HCT116 (cell line): ENCODE data around the gene PHACTR1. TPM values are rescaled to one million over a fixed set of nuclear protein-coding genes. Genes with fewer than 3 reads are reported as not detected.

Source experiments
- ATAC-seq: fragments of 200-7000 bp; cut with Tn5 transposase; 2 replicates; pipeline ENCODE4 v1.9.1; 2020; ENCODE audit warnings: mild to moderate bottlenecking, moderate library complexity
- BruUV-seq: library from RNA; stranded (reverse); fragments of 400-500 nt; replicated peaks from 2 replicates; lab custom pipeline; 2021; lab: Mats Ljungman, UMichigan
- CTCF ChIA-PET: fragments of 300-600 bp; sonication (Branson Sonifier 250); formaldehyde crosslinking; loops from one replicate; lab custom pipeline; 2021; ENCODE audit warnings: antibody characterized with exemption; lab: Charles Lee
- POLR2A ChIA-PET: fragments of 300-600, 350-600 bp; sonication (Branson Sonifier 250); formaldehyde crosslinking; loops from one replicate; lab custom pipeline; 2021; ENCODE audit warnings: antibody characterized with exemption; lab: Charles Lee
- RAD21 ChIA-PET, 2 experiments: fragments of 300-600 bp; sonication (Branson Sonifier 250); formaldehyde crosslinking; loops; one replicate each; lab custom pipeline; 2023; ENCODE audit warnings: low total read pairs in 2 of 2; ENCODE audit not compliant: uncharacterized antibody in 2 of 2, unreplicated experiment in 2 of 2, low non-redundant PET in 1 of 2; lab: Charles Lee
- DNase-seq: peaks from one replicate; pipeline ENCODE4 v3.0.0-alpha.2; 2010; ENCODE audit warnings: low read depth, low spot score
- H2AFZ ChIP-seq: fragments of 200-600 bp; shearing (Covaris generic), sonication (generic); 2 replicates; pipeline ENCODE4 v1.6.1; 2017; ENCODE audit warnings: low read depth, mixed run types, mixed read lengths, antibody characterized with exemption, low read length; ENCODE audit not compliant: poor library complexity, severe bottlenecking
- H3K27ac ChIP-seq: 2 replicates; pipeline ENCODE4 v1.5.1; 2012; ENCODE audit warnings: low read depth, low read length
- H3K27me3 ChIP-seq: fragments of 200-600 bp; sonication (generic); 2 replicates; pipeline ENCODE4 v1.6.1; 2016; ENCODE audit warnings: mixed run types, low read length, mixed read lengths; ENCODE audit not compliant: insufficient read depth
- H3K36me3 ChIP-seq, 2 experiments: fragments of 200-500 bp in 1 of 2; fragments of 200-600 bp in 1 of 2; sonication (Bioruptor generic) in 1 of 2; sonication (generic) in 1 of 2; 2 replicates each; pipeline versions ENCODE4 v1.5.1 to v1.6.1; 2014 to 2016; ENCODE audit warnings: low read length in 2 of 2, inconsistent platforms in 1 of 2, mixed read lengths in 1 of 2, mixed run types in 1 of 2; ENCODE audit not compliant: insufficient read depth in 2 of 2, control insufficient read depth in 1 of 2
- H3K4me1 ChIP-seq, 2 experiments: fragments of 200-600 bp in 1 of 2; sonication (generic) in 1 of 2; 2 replicates each; pipeline versions ENCODE4 v1.5.1 to v1.6.1; 2012 to 2017; ENCODE audit warnings: low read length in 2 of 2, inconsistent platforms in 1 of 2, mild to moderate bottlenecking in 1 of 2, mixed read lengths in 1 of 2, mixed run types in 1 of 2, moderate library complexity in 1 of 2; ENCODE audit not compliant: insufficient read depth in 2 of 2, control insufficient read depth in 1 of 2
- H3K4me2 ChIP-seq: fragments of 200-600 bp; sonication (generic); 2 replicates; pipeline ENCODE4 v1.6.1; 2017; ENCODE audit warnings: mixed run types, low read length, mixed read lengths
- H3K4me3 ChIP-seq, 2 experiments: fragments of 200-600 bp in 1 of 2; sonication (generic) in 1 of 2; replicated peaks in 1 of 2; 2 replicates each; pipeline ENCODE4 v1.5.1; 2011 to 2016; ENCODE audit warnings: low read length in 2 of 2, control low read depth in 1 of 2, low read depth in 1 of 2, mild to moderate bottlenecking in 1 of 2, mixed read lengths in 1 of 2, mixed run types in 1 of 2
- H3K79me2 ChIP-seq: fragments of 200-600 bp; sonication (generic); 2 replicates; pipeline ENCODE4 v1.6.1; 2017; ENCODE audit warnings: mild to moderate bottlenecking, mixed run types, low read length, moderate library complexity, mixed read lengths; ENCODE audit not compliant: insufficient read depth
- H3K9ac ChIP-seq: fragments of 200-600 bp; sonication (generic); 2 replicates; pipeline ENCODE4 v1.6.1; 2016; ENCODE audit warnings: low read length, mixed read lengths
- H3K9me2 ChIP-seq: fragments of 200-600 bp; sonication (generic), shearing (Covaris generic); 2 replicates; pipeline ENCODE4 v1.6.1; 2017; ENCODE audit warnings: mixed run types, mild to moderate bottlenecking, moderate library complexity; ENCODE audit not compliant: insufficient read depth
- H3K9me3 ChIP-seq, 2 experiments: fragments of 200-500 bp in 1 of 2; fragments of 200-600 bp in 1 of 2; sonication (Bioruptor generic) in 1 of 2; sonication (generic) in 1 of 2; 2 replicates each; pipeline ENCODE4 v1.6.1; 2014 to 2017; ENCODE audit warnings: low read length in 2 of 2, mixed read lengths in 2 of 2, inconsistent platforms in 1 of 2, low read depth in 1 of 2, mild to moderate bottlenecking in 1 of 2, mixed run types in 1 of 2, moderate library complexity in 1 of 2; ENCODE audit not compliant: control insufficient read depth in 1 of 2, insufficient read depth in 1 of 2
- H4K20me1 ChIP-seq: fragments of 200-600 bp; sonication (generic), shearing (Covaris generic); 2 replicates; pipeline ENCODE4 v1.6.1; 2017; ENCODE audit warnings: mixed run types, mild to moderate bottlenecking, moderate library complexity; ENCODE audit not compliant: insufficient read depth
- CBX3 ChIP-seq: IDR thresholded peaks from 2 replicates; pipeline ENCODE4 v1.6.1; 2012; ENCODE audit warnings: low read depth
- CEBPB ChIP-seq: IDR thresholded peaks from 2 replicates; pipeline ENCODE4 v1.6.1; 2012; ENCODE audit warnings: low read depth
- EZH2 ChIP-seq: fragments of 200-600 bp; sonication (generic); IDR thresholded peaks from 2 replicates; pipeline ENCODE4 v1.6.1; 2017; ENCODE audit warnings: antibody characterized with exemption, mixed run types
- EZH2phosphoT487 ChIP-seq: fragments of 200-600 bp; IDR thresholded peaks from 2 replicates; pipeline ENCODE4 v1.6.1; 2018; ENCODE audit warnings: antibody characterized with exemption, borderline replicate concordance
- FOSL1 ChIP-seq: IDR thresholded peaks from 2 replicates; pipeline ENCODE4 v1.6.1; 2012; ENCODE audit warnings: low read depth
- JUND ChIP-seq: IDR thresholded peaks from 2 replicates; pipeline ENCODE4 v1.6.1; 2012
- POLR2AphosphoS5 ChIP-seq: IDR thresholded peaks from 2 replicates; pipeline ENCODE4 v1.6.1; 2011; ENCODE audit warnings: mild to moderate bottlenecking, low read depth, low read length, moderate library complexity
- SP1 ChIP-seq: IDR thresholded peaks from 2 replicates; pipeline ENCODE4 v1.6.1; 2012; ENCODE audit warnings: low read depth
- SRF ChIP-seq: IDR thresholded peaks from 2 replicates; pipeline ENCODE4 v1.6.1; 2012; ENCODE audit warnings: low read depth
- YY1 ChIP-seq: IDR thresholded peaks from 2 replicates; pipeline ENCODE4 v1.6.1; 2011; ENCODE audit warnings: low read length, low read depth, moderate library complexity, mild to moderate bottlenecking; ENCODE audit not compliant: insufficient replicate concordance; ENCODE audit errors: extremely low read depth
- intact Hi-C: fragments of 100-400 bp; cut with micrococcal nuclease; formaldehyde crosslinking; loops from 2 replicates; pipeline ENCODE4 v1.10.0; 2022
- total RNA-seq: library from RNA; stranded (reverse); gene quantifications from one replicate; pipeline ENCODE4 v1.2.1, GENCODE V29; 2021; ENCODE audit not compliant: unreplicated experiment
- TF ChIP-seq, protein P1 (sequence below): IDR thresholded peaks from 2 replicates; pipeline ENCODE4 v1.6.1; 2012; ENCODE audit warnings: low read depth

Gene PHACTR1
- total RNA-seq, 1 experiment from 2014 or later = 0.17 TPM

DNA sequence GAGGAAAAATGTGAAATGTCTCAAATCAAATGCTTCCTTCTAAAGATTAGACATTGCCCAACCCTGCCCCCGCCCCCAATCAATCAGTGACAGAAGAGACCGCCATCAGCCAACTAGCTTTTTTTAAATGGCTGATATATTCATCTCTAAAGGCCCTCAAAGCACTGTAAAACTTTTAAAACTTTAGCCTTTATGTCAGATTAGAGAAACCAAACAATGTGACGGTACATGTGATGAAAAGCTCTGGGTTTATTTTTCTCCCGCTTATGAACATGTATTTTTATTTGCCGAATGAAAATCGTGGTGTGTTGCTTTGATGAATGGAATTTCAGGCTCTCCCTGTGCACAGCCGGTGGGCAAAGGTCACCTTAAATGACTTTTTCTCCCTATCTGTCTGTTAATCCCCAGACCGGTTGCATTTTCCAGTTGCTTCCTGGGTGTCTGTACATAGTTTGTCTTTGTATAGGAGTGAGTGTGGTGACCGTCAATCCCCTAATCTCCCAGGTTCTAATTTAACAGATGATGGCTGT lies 573.3 kb downstream of the PHACTR1 start:
- Histone ChIP-seq H2AFZ (no peak overlapping the region), H3K4me2 (no peak overlapping the region), H3K9me3 (peaks cover 0 to 4% of the 10 kb centered on the region in 2 experiments; a peak in 1 of 4 replicates), H3K4me1 (no peaks in the 10 kb centered on the region), H3K27ac (no peak overlapping the region), H3K4me3 (no peak overlapping the region), H3K36me3 (no peaks in the 10 kb centered on the region), H3K27me3 (no peaks in the 10 kb centered on the region), H4K20me1 (no peaks in the 10 kb centered on the region), H3K9me2 (no peaks in the 10 kb centered on the region), H3K9ac (no peak overlapping the region), H3K79me2 (no peaks in the 10 kb centered on the region)
- ChIA-PET POLR2A (no interaction called here), CTCF (interaction anchor here (0.7 kb wide), 1 partner anchor 1002 kb away, joined by 3 read pairs; no protein-coding TSS in a partner anchor), RAD21 (no interaction called here)
- ATAC-seq = no peak
- BruUV-seq = no TSS peak
- TF ChIP-seq POLR2AphosphoS5 (no peak), FOSL1 (no peak), SP1 (no peak), EZH2phosphoT487 (no peak), CBX3 (no peak), CEBPB (no peak), EZH2 (no peak), SRF (no peak), JUND (no peak), YY1 (no peak)
- TF ChIP-seq, protein P1, sequence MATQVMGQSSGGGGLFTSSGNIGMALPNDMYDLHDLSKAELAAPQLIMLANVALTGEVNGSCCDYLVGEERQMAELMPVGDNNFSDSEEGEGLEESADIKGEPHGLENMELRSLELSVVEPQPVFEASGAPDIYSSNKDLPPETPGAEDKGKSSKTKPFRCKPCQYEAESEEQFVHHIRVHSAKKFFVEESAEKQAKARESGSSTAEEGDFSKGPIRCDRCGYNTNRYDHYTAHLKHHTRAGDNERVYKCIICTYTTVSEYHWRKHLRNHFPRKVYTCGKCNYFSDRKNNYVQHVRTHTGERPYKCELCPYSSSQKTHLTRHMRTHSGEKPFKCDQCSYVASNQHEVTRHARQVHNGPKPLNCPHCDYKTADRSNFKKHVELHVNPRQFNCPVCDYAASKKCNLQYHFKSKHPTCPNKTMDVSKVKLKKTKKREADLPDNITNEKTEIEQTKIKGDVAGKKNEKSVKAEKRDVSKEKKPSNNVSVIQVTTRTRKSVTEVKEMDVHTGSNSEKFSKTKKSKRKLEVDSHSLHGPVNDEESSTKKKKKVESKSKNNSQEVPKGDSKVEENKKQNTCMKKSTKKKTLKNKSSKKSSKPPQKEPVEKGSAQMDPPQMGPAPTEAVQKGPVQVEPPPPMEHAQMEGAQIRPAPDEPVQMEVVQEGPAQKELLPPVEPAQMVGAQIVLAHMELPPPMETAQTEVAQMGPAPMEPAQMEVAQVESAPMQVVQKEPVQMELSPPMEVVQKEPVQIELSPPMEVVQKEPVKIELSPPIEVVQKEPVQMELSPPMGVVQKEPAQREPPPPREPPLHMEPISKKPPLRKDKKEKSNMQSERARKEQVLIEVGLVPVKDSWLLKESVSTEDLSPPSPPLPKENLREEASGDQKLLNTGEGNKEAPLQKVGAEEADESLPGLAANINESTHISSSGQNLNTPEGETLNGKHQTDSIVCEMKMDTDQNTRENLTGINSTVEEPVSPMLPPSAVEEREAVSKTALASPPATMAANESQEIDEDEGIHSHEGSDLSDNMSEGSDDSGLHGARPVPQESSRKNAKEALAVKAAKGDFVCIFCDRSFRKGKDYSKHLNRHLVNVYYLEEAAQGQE = no peak
- intact Hi-C loops = no loop called here
- DNase-seq = no peak
